Prostate gland (tissue), 2 donors: ENCODE results near the gene TP53RK. TPM values are rescaled to one million over a fixed set of nuclear protein-coding genes. Genes with fewer than 3 reads are reported as not detected.

Source experiments
- DNase-seq: peaks from one replicate; pipeline ENCODE4 v3.0.0-alpha.2; 2019; ENCODE audit warnings: low spot score
- H3K27ac ChIP-seq, 2 donors: fragments of 200-600 bp; sonication (generic); 2 replicates each; pipeline ENCODE4 v1.5.1; 2017 to 2019
- H3K27me3 ChIP-seq: fragments of 200-600 bp; sonication (generic); replicated peaks from 2 replicates; pipeline ENCODE4 v1.5.1; 2019; ENCODE audit not compliant: insufficient read depth
- H3K36me3 ChIP-seq, 2 donors: fragments of 200-600 bp; sonication (generic); 1 replicate in 1 of 2; 2 replicates in 1 of 2; pipeline versions ENCODE4 v1.5.1 to v1.8.1; 2017 to 2019
- H3K4me1 ChIP-seq: fragments of 200-600 bp; sonication (generic); replicated peaks from 2 replicates; pipeline ENCODE4 v1.5.1; 2019
- H3K4me3 ChIP-seq, 2 donors: fragments of 200-600 bp; sonication (generic); 2 replicates each; pipeline ENCODE4 v1.5.1; 2017 to 2019
- H3K9me3 ChIP-seq: fragments of 200-600 bp; sonication (generic); 2 replicates; pipeline ENCODE4 v1.5.1; 2017
- POLR2A ChIP-seq: fragments of 450-650 bp; IDR thresholded peaks from one replicate; pipeline ENCODE4 v1.6.1; 2016; ENCODE audit warnings: antibody characterized with exemption, mild to moderate bottlenecking
- POLR2AphosphoS5 ChIP-seq: sonication (generic); formaldehyde crosslinking; IDR thresholded peaks from one replicate; pipeline ENCODE4 v1.6.1; 2017; ENCODE audit warnings: antibody characterized with exemption
- WGBS: methylation state at CpG from one replicate; pipeline ENCODE4 v1.1.5; 2018; 5-methylcytosine and 5-hydroxymethylcytosine counted together
- intact Hi-C: fragments of 100-400 bp; cut with DNase I; formaldehyde crosslinking; loops from one replicate; pipeline ENCODE4 v1.14.2; 2022
- total RNA-seq, 2 donors: library from RNA; depleted of rRNA; stranded (reverse); fragments of >200 nt; gene quantifications; one replicate each; pipeline ENCODE4 v1.1.0, GENCODE V29; 2016
- TF ChIP-seq, protein P1 (sequence below), 4 experiments: fragments of 200-600 bp in 2 of 4; fragments of 450-650 bp in 2 of 4; sonication (generic) in 2 of 4; IDR thresholded peaks; 1 replicate in 3 of 4; 2 replicates in 1 of 4; pipeline ENCODE4 v1.5.1; 2016 to 2019; ENCODE audit warnings: antibody characterized with exemption in 4 of 4, mild to moderate bottlenecking in 2 of 4, moderate library complexity in 2 of 4

TP53RK gene
- total RNA-seq, 2 donors from 2014 or later = 23.2 to 29.6 TPM

DNA sequence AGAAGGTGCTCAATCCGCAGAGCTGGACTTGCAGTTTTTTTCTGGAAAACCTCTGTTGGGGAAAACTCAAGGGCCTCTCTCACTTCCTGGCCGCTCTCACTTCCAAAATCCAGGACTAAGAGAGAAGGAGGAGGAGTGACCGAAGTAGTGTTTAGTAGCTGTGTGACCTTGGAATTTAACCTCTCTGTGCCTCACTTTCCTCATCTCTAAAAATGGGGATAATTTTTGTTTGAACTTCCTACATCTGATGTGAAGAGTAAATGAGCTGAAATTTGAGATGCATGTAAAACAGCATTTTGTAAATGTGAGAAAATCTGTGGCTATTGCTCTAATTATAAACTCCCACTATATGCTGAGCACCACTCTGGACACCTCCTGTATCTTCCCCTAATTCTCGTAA, 43.1 kb downstream of the TP53RK start:
- Histone ChIP-seq H3K27me3 (no peaks in the 10 kb centered on the region), H3K36me3 (no peaks in the 10 kb centered on the region), H3K4me1 (no peaks in the 10 kb centered on the region), H3K4me3 (no peak overlapping the region), H3K27ac (no peak overlapping the region), H3K9me3 (no peaks in the 10 kb centered on the region)
- intact Hi-C loops = no loop called here
- TF ChIP-seq POLR2AphosphoS5 = no peak
- TF ChIP-seq, protein P1, sequence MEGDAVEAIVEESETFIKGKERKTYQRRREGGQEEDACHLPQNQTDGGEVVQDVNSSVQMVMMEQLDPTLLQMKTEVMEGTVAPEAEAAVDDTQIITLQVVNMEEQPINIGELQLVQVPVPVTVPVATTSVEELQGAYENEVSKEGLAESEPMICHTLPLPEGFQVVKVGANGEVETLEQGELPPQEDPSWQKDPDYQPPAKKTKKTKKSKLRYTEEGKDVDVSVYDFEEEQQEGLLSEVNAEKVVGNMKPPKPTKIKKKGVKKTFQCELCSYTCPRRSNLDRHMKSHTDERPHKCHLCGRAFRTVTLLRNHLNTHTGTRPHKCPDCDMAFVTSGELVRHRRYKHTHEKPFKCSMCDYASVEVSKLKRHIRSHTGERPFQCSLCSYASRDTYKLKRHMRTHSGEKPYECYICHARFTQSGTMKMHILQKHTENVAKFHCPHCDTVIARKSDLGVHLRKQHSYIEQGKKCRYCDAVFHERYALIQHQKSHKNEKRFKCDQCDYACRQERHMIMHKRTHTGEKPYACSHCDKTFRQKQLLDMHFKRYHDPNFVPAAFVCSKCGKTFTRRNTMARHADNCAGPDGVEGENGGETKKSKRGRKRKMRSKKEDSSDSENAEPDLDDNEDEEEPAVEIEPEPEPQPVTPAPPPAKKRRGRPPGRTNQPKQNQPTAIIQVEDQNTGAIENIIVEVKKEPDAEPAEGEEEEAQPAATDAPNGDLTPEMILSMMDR (IDR thresholded peaks at IDR 0.05) = no peak
- TF ChIP-seq POLR2A = no peak
- no peak for DNase-seq
- WGBS = 76% methylated on average over 4 of the region's 4 CpGs

DNA sequence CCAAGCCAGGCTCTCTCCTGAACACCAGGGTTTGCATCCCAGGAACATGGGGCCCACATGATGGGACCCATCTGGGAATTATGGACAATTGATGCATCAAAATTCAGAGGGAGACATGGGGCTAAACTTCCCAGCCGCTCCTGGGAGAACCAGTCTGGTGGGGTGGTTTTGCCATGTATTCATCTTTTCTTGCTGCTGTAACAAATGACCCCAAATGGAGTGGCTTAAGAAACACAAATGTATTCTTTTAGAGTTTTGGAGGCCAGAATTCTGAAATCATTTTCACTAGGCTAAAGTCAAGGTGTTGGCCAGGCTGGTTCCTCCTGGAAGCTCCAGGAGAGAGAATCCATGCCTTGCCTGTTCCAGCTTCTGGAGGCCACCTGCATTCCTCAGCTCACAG, 44.5 kb downstream of the TP53RK start:
- Histone ChIP-seq H3K4me1 (no peaks in the 10 kb centered on the region), H3K27ac (no peak overlapping the region), H3K36me3 (no peaks in the 10 kb centered on the region), H3K27me3 (no peaks in the 10 kb centered on the region), H3K9me3 (no peaks in the 10 kb centered on the region), H3K4me3 (no peak overlapping the region)
- intact Hi-C loops = no loop called here
- TF ChIP-seq, protein P1 (IDR thresholded peaks at IDR 0.05) = no peak
- DNase-seq = no peak
- WGBS = 74% methylated on average over 1 of the region's 1 CpG

DNA sequence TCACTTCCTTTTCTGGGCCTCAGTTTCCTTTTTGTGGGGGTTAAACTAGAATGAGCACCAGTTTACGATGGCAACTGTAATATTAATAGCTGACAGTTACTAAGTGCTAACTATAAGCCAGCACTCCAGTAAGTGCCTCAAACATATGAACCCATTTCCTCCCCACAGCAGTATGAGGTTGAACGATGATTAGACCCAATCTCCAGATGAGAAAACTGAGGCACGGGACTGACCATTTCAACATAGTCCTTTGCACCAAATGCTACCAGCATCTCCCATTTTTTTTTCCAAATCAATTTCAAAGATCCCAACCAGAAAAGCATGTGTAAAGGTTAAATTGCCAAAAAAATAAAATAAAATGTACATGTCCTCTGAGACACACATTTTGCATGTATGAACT, 45.1 kb downstream of the TP53RK start:
- WGBS = 92% methylated on average over 3 of the region's 3 CpGs
- H3K27ac ChIP-seq = no peak overlapping the region
- TF ChIP-seq POLR2AphosphoS5 = no peak
- no peak for TF ChIP-seq POLR2A
- DNase-seq = no peak
- H3K27me3 ChIP-seq = no peaks in the 10 kb centered on the region
- H3K9me3 ChIP-seq = no peaks in the 10 kb centered on the region
- no peak overlapping the region for H3K4me3 ChIP-seq
- intact Hi-C loops = no loop called here
- no peaks in the 10 kb centered on the region for H3K4me1 ChIP-seq
- no peaks in the 10 kb centered on the region for H3K36me3 ChIP-seq

DNA sequence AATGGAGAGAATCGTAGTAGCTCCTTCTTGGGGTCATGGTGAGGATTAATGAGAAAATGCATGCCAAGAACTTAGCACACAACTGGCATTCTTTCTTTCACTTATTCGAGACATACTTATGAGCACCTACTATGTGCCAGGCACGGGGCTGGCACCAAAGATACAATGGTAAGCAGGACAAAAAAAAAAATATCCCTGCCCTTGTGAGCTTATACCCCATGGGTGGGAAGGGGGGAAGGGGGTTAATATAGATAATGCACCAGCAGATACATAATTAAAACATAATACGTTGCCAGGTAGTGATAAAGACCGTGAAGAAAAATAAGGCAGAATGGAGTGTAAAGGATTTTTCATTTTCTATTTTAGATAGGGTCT, 46.3 kb downstream of the TP53RK start:
- no peak overlapping the region for H3K27ac ChIP-seq
- 83% methylated on average over 5 of the region's 5 CpGs for WGBS
- intact Hi-C loops = no loop called here
- no peaks in the 10 kb centered on the region for H3K36me3 ChIP-seq
- TF ChIP-seq POLR2A (no peak), POLR2AphosphoS5 (no peak)
- TF ChIP-seq, protein P1 (IDR thresholded peaks at IDR 0.05) = no peak
- no peaks in the 10 kb centered on the region for H3K9me3 ChIP-seq
- no peaks in the 10 kb centered on the region for H3K27me3 ChIP-seq
- no peaks in the 10 kb centered on the region for H3K4me1 ChIP-seq
- no peak overlapping the region for H3K4me3 ChIP-seq
- no peak for DNase-seq

DNA sequence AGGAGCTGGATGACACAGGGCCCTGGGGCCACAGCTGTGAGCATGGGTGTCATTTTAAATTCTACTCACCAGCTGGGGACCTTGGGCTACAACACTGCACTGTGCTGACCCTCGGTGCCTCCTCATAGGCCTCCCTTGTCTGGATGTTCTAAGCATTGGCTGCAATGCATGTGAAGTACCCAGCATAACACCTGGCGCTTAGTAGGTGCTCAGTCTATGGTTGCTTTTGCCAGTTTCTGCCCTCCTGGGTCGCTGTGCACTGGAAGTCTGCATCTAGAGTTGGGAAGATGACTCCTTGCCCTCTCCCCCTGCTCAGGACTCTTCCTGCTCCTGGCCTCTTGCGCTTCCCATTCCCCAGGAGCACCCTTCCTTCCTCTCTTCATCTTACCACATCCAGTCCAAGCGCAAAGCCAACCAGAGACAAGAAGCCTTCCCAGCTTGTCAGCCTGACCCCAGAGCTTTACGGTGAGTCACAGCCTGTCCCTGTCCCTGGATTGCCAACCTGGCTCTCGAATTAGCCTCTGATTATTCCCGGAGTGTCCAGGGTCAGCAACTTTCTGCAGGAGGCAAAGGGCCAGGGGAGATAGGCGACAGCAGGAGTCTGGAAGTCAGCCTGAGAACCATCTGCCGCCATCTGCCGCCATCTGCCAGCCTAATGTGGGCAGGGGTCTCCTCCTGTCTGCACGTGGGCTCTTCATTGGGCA, 46.8 kb downstream of the TP53RK start:
- no peak for DNase-seq
- intact Hi-C loops = no loop called here

More for the DNA sequence above, 46.8 kb downstream of the TP53RK start:
- Histone ChIP-seq H3K4me3 (no peak overlapping the region), H3K9me3 (no peaks in the 10 kb centered on the region), H3K4me1 (no peaks in the 10 kb centered on the region), H3K36me3 (no peaks in the 10 kb centered on the region), H3K27ac (no peak overlapping the region), H3K27me3 (no peaks in the 10 kb centered on the region)
- TF ChIP-seq, protein P1 (IDR thresholded peaks at IDR 0.05) = no peak
- TF ChIP-seq POLR2A (no peak), POLR2AphosphoS5 (no peak)
- 85% methylated on average over 12 of the region's 12 CpGs for WGBS
